ENCODE data around the gene MPHOSPH10.
"Not testable (repeated sequence)": the region's sequence is repeated elsewhere in the genome, so short reads cannot be mapped to it uniquely, and the experiment has no call there.

MPHOSPH10 gene

GRCh38 chr2:71181316-71181715 lies 50.9 kb downstream of the MPHOSPH10 start:
- peak; percentile 78 for DNase-seq

GRCh38 chr2:71183306-71184115 lies 53.1 kb downstream of the MPHOSPH10 start:
- not testable (repeated sequence) for DNase-seq

- no peak for DNase-seq
Measured at GRCh38 chr2:71186973-71187372, 56.5 kb downstream of the MPHOSPH10 start.

- DNase-seq = no peak
Measured at GRCh38 chr2:71187589-71187988, 57.2 kb downstream of the MPHOSPH10 start.

- peak; percentile 67 for DNase-seq
Measured at GRCh38 chr2:71190656-71191569, 60.5 kb downstream of the MPHOSPH10 start.

- DNase-seq = no peak
Measured at GRCh38 chr2:71191570-71191943, 61.1 kb downstream of the MPHOSPH10 start.

Data from DMS53 (cell line).